OCI-LY1 (cell line): Measurements from ENCODE around the gene KCNB1.

Source experiments
- CTCF ChIP-seq: fragments of 200-600 bp; sonication (generic), shearing (Covaris generic); IDR thresholded peaks from 2 replicates; pipeline ENCODE4 v1.5.1; 2017; ENCODE audit warnings: mild to moderate bottlenecking, antibody characterized with exemption, low read length, moderate library complexity, mixed read lengths
- EZH2 ChIP-seq: fragments of 200-600 bp; sonication (generic), shearing (Covaris generic); IDR thresholded peaks from 2 replicates; pipeline ENCODE4 v1.8.0; 2017; ENCODE audit warnings: borderline replicate concordance, mixed run types, mild to moderate bottlenecking, antibody characterized with exemption, low read length, moderate library complexity, mixed read lengths

- no peak for TF ChIP-seq EZH2
- TF ChIP-seq CTCF = no peak
Observed at GRCh38 chr20:49470922-49471321, 11.5 kb downstream of the KCNB1 start.
